Ovary (tissue), 9 donors: ENCODE results near the gene HNRNPDL. TPM values are rescaled to one million over a fixed set of nuclear protein-coding genes. Genes with fewer than 3 reads are reported as not detected.

Experiments
- DNase-seq, 5 donors: peaks; one replicate each; pipeline ENCODE4 v3.0.0-alpha.2; 2019 to 2020
- H3K27ac ChIP-seq, 2 donors: fragments of 200-600 bp; one replicate each; pipeline versions ENCODE4 v1.5.1 to v1.8.0; 2019 to 2022
- H3K27me3 ChIP-seq: fragments of 200-600 bp; one replicate; pipeline ENCODE4 v1.8.0; 2022
- H3K36me3 ChIP-seq: fragments of 200-600 bp; sonication (generic); one replicate; pipeline ENCODE4 v1.5.1; 2019
- H3K4me1 ChIP-seq: one replicate; pipeline ENCODE4 v1.8.1; 2013; ENCODE audit warnings: mild to moderate bottlenecking, moderate library complexity; ENCODE audit not compliant: insufficient read depth
- H3K4me3 ChIP-seq: fragments of 200-600 bp; sonication (generic); one replicate; pipeline ENCODE4 v1.5.1; 2017
- H3K9me3 ChIP-seq, 2 donors: fragments of 200-600 bp in 1 of 2; sonication (generic) in 1 of 2; one replicate each; pipeline versions ENCODE4 v1.5.1 to v1.8.1; 2013 to 2019; ENCODE audit warnings: mild to moderate bottlenecking in 1 of 2, moderate library complexity in 1 of 2
- EP300 ChIP-seq: sonication (generic); formaldehyde crosslinking; IDR thresholded peaks from one replicate; pipeline ENCODE4 v1.6.1; 2017; ENCODE audit warnings: antibody characterized with exemption
- POLR2A ChIP-seq: fragments of 450-650 bp; IDR thresholded peaks from one replicate; pipeline ENCODE4 v1.6.1; 2017; ENCODE audit warnings: antibody characterized with exemption, mild to moderate bottlenecking, moderate library complexity
- WGBS, 3 donors: extraction: QIAGEN DNeasy Blood & Tissue Kit in 1 of 3; methylation state at CpG; one replicate each; pipeline versions ENCODE4 v1.1.5 to v1.1.7; 2013 to 2017; 5-methylcytosine and 5-hydroxymethylcytosine counted together
- intact Hi-C, 4 donors: fragments of 100-400 bp; cut with DNase I; formaldehyde crosslinking; loops; one replicate each; pipeline versions ENCODE4 v1.11.0 to v1.15.1; 2022 to 2023
- polyA plus RNA-seq, 2 donors: library from polyadenylated mRNA; stranded (reverse); fragments of 200-250 nt in 1 of 2; fragments of 350-450 nt in 1 of 2; fragmentation: Illumina TruSeq in 1 of 2; extraction: RNeasy Lipid Tissue Mini Kit (QIAGEN cat#74804) in 1 of 2; gene quantifications; one replicate each; pipeline ENCODE4 v1.2.3, GENCODE V29; 2013 to 2014
- total RNA-seq, 7 donors: library from RNA; depleted of rRNA in 2 of 7; stranded (reverse); fragments of >200 nt in 2 of 7; fragmentation: NEBNext Ultra II Directional in 3 of 7; extraction: Animal tissue kit (Norgen Biotek cat#: 25700) in 3 of 7; gene quantifications; one replicate each; pipeline versions ENCODE4 v1.1.0 to v1.2.4, GENCODE V29; 2016 to 2023
- TF ChIP-seq, protein P1 (sequence below), 3 donors: fragments of 450-650 bp in 2 of 3; fragments of 200-600 bp in 1 of 3; IDR thresholded peaks; one replicate each; pipeline versions ENCODE4 v1.5.1 to v1.8.0; 2016 to 2022; ENCODE audit warnings: antibody characterized with exemption in 3 of 3, mild to moderate bottlenecking in 1 of 3
- donor health status: DM: no; HTN: no; CAD: no; lungs with moderate emphysema.
- donor health status: DM: no; HTN: no; CAD: no.
- donor health status: Bipolar disorder and iron deficiency.
- donor health status: DM: yes; HTN: yes; CAD: no.
- donor health status: DM: no; HTN: no; CAD: no.
- donor health status: DM: yes; HTN: yes; CAD: no.

HNRNPDL gene
- total and polyA plus RNA-seq, 9 donors, result 204 to 406 (median 337) TPM

DNA sequence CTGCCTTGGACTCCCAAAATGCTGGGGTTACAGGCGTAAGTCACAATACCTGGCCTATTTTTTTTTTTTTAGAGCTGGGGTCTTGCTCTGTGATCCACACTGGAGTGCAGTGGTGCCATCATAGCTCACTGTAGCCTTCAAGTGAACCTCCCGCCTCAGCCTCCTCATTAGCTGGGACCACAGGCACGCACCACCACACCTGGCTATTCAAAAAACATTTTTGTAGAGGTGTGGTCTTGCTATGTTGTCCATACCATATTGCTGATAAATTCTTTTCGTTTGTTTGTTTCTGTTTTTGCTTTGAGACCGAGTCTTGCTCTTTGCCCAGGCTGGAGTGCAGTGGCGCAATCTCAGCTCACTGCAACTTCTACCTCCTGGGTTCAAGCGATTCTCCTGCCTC is 21.8 kb upstream of the HNRNPDL start:
- Histone ChIP-seq H3K27ac (no peak overlapping the region), H3K27me3 (no peaks in the 10 kb centered on the region), H3K9me3 (no peaks in the 10 kb centered on the region), H3K36me3 (no peaks in the 10 kb centered on the region), H3K4me1 (no peaks in the 10 kb centered on the region), H3K4me3 (no peak overlapping the region)
- TF ChIP-seq, protein P1, sequence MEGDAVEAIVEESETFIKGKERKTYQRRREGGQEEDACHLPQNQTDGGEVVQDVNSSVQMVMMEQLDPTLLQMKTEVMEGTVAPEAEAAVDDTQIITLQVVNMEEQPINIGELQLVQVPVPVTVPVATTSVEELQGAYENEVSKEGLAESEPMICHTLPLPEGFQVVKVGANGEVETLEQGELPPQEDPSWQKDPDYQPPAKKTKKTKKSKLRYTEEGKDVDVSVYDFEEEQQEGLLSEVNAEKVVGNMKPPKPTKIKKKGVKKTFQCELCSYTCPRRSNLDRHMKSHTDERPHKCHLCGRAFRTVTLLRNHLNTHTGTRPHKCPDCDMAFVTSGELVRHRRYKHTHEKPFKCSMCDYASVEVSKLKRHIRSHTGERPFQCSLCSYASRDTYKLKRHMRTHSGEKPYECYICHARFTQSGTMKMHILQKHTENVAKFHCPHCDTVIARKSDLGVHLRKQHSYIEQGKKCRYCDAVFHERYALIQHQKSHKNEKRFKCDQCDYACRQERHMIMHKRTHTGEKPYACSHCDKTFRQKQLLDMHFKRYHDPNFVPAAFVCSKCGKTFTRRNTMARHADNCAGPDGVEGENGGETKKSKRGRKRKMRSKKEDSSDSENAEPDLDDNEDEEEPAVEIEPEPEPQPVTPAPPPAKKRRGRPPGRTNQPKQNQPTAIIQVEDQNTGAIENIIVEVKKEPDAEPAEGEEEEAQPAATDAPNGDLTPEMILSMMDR (IDR thresholded peaks at IDR 0.05), result no peak
- TF ChIP-seq EP300, result no peak
- TF ChIP-seq POLR2A, result no peak
- 95 to 97% (median 97%) methylated on average over 7 of the region's 7 CpGs for WGBS, 3 donors
- intact Hi-C loops, result loop anchor here in 1 of 4 donors (10.0 kb wide), 1 partner anchor 813 kb away; no protein-coding TSS in a partner anchor
- DNase-seq, result no peak

GRCh38 chr4:82450966-82451755 is 20.9 kb upstream of the HNRNPDL start:
- WGBS, 3 donors, result 57 to 74% (median 60%) methylated on average over 13 of the region's 13 CpGs
- no peak overlapping the region for H3K27ac ChIP-seq
- H3K27me3 ChIP-seq, result no peaks in the 10 kb centered on the region
- no peaks in the 10 kb centered on the region for H3K4me1 ChIP-seq
- H3K36me3 ChIP-seq, result no peaks in the 10 kb centered on the region
- no peak overlapping the region for H3K4me3 ChIP-seq
- intact Hi-C loops, result loop anchor here in 1 of 4 donors (10.0 kb wide), 1 partner anchor 814 kb away; no protein-coding TSS in a partner anchor
- no peak for DNase-seq
- no peak for TF ChIP-seq EP300
- TF ChIP-seq, protein P1 (IDR thresholded peaks at IDR 0.05), result no peak
- no peak for TF ChIP-seq POLR2A
- H3K9me3 ChIP-seq, result no peaks in the 10 kb centered on the region

DNA sequence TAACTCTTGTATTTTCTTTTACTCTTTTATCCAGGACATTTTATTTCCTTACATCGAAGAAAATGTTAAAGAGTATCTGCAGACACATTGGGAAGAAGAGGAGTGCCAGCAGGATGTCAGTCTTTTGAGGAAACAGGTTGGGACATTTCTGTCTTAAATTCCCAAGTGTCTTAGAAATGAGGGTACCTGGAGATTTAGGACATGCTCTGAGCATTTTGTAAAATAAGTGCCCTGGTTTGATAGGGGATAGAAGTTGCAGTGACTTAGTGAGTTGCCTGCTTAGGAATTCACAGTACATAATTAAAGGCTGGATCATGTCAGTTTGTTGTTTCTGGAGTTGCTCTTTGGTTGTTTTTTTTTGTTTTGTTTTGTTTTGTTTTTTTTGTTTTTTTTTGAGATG is 17.6 kb upstream of the HNRNPDL start:
- intact Hi-C loops, result no loop called here
- H3K27me3 ChIP-seq, result no peaks in the 10 kb centered on the region
- whole genome bisulfite sequencing, 3 donors, result 84 to 90% (median 89%) methylated on average over 1 of the region's 1 CpG

DNA sequence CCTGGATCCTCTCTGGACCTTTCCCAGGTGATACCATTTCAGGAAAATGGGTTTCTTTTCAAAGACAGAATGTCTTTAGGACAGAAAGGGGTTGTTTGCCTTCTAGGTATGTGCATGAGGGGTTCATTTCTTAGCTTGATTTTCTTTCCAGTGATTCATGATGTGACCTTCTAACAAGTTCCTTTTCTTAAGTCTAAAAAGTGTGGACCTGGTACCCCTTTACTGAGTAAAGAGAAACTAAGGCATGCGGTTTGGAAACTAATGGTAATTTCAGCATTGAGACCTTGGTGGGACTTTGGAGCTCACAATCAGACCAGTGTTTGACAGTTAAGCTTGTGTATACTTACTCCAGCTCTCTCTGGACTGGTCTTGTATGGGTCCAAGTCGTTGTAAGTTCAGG is 8.8 kb upstream of the HNRNPDL start:
- intact Hi-C loops, result no loop called here
- DNase-seq, result no peak
- WGBS, 3 donors, result 86 to 95% (median 92%) methylated on average over 2 of the region's 2 CpGs

More for the DNA sequence above, 17.6 kb upstream of the HNRNPDL start:
- no peaks in the 10 kb centered on the region for H3K9me3 ChIP-seq
- no peaks in the 10 kb centered on the region for H3K4me1 ChIP-seq
- no peak overlapping the region for H3K4me3 ChIP-seq
- TF ChIP-seq EP300 (no peak), POLR2A (no peak)
- TF ChIP-seq, protein P1 (IDR thresholded peaks at IDR 0.05), result no peak
- no peak overlapping the region for H3K27ac ChIP-seq
- no peaks in the 10 kb centered on the region for H3K36me3 ChIP-seq
- DNase-seq, result no peak

More for the DNA sequence above, 8.8 kb upstream of the HNRNPDL start:
- Histone ChIP-seq H3K36me3 (no peaks in the 10 kb centered on the region), H3K4me3 (no peak overlapping the region), H3K9me3 (no peaks in the 10 kb centered on the region), H3K27ac (no peak overlapping the region), H3K4me1 (no peaks in the 10 kb centered on the region), H3K27me3 (no peaks in the 10 kb centered on the region)
- no peak for TF ChIP-seq POLR2A
- no peak for TF ChIP-seq EP300
- TF ChIP-seq, protein P1 (IDR thresholded peaks at IDR 0.05), result no peak
